Stimulated activated CD4-positive, alpha-beta T cell treated with anti-CD3 and anti-CD28 coated beads, Interleukin-1b, Interleukin-23, amount 100 ng/mL, for 48 hours (primary cell): ENCODE measurements around the gene DEPDC4.
"Not testable (repeated sequence)": the region's sequence is repeated elsewhere in the genome, so short reads cannot be mapped to it uniquely, and the experiment has no call there.

Experiments used
- DNase-seq: peaks from one replicate; pipeline ENCODE4 v3.0.0-alpha.2; 2020

The DEPDC4 gene

DNA sequence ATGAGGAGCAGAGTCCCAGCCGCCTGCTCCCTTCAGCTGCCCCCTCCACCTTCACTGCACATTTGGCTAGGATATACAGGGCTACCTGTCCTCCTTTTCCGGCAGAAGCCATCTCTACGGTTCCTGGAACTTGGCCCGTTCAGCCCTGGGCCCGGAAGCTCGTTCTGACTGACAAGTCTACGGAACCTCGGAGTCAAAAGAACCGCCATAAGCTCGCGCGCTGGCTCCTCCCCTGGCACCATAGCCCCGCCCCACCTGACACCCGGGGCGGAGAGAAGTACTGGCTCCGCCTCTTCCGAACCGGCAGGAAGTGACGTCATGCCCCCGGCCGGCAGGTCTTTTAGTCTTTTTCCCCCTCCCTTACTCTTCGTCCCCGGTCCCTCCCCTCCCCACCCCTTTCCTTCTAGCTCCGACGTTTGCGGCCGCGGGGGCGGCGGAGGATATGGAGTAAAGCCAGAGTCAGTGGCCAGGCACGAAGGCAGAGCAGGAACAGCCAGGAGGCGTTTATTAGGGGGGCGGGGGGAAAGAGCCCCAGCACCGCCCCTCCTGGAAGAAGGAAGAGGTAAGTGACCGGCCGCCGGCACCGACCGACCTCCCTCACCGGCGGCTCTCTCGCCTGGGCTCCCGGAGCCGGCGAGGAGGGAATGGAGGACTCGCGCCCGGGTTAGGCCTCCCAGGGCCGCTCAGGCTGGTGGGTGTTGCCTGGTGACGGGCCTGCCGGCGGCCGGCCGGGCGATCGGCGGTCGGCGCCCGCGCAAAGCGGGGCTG is at the start of gene DEPDC4, which contains the start of gene SCYL2:
Gene DEPDC4 (minus strand): TSS at position 245 of the 768 bp plus-strand sequence. CDS start 3 bp downstream, at position 242.
Gene SCYL2 (plus strand): TSS at position 343 of the 768 bp plus-strand sequence. CDS start 15,794 bp downstream, outside the sequence.
- peak; percentile 92 for DNase-seq

DNA sequence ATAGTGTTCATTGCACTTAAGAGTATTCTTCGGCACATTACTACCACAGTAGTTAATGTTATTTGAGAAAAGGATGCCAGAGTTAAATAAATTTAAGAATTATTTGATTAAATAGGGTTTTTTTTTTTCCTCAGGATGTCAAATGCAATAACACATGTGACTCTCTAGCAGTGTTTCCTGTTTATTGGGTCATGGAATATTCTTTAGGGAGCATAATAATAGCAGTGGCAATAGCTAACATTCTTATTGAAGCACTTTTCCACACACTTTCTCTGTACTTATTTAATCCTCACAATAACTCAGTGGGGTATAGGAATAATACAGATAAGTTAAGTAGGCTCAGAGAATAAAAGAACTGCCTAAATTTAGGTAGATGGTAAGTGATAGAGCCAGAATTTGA is 44.4 kb upstream of the DEPDC4 start:
- no peak for DNase-seq

DNA sequence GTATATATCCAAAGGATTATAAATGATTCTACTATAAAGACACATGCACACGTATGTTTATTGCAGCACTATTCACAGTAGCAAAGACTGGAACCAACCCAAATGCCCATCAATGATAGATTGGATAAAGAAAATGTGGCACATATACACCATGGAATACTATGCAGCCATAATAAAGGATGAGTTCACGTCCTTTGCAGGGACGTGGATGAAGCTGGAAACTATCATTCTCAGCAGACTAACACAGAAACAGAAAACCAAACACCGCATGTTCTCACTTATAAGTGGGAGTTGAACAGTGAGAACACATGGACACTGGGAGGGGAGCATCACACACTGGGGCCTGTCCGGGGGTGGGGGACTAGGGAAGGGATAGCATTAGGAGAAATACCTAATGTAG is 41.3 kb upstream of the DEPDC4 start:
- not testable (repeated sequence) for DNase-seq

DNA sequence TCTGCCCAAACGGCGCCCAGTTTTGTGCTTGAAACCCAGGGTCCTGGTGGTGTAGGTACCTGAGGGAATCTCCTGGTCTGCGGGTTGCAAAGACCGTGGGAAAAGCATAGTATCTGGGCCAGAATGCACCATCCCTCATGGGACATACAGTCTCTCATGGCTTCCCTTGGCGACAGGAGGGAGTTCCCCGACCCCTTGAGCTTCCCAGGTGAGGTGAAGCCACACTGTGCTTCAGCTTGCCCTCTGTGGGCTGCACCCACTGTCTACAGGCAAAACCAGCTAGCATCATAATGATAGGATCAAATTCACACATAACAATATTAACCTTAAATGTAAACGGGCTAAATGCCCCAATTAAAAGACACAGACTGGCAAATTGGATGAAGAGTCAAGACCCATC is 37.5 kb upstream of the DEPDC4 start:
- not testable (repeated sequence) for DNase-seq

DNA sequence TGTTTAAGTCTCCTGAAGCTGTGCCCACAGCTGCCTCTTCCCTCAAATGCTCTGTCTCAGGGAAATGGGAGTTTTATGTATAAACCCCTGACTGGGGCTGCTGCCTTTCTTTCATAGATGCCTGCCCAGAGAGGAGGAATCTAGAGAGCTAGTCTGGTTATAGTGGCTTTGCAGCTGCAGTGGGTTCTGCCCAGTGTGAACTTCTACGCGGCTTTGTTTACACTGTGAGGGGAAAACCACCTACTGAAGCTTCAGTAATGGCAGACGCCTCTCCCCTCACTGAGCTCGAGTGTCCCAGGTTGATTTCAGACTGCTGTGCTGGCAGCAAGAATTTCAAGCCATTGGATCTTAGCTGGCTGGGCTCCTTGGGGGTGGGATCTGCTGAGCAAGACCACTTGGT is 37.0 kb upstream of the DEPDC4 start:
- DNase-seq = no peak

DNA sequence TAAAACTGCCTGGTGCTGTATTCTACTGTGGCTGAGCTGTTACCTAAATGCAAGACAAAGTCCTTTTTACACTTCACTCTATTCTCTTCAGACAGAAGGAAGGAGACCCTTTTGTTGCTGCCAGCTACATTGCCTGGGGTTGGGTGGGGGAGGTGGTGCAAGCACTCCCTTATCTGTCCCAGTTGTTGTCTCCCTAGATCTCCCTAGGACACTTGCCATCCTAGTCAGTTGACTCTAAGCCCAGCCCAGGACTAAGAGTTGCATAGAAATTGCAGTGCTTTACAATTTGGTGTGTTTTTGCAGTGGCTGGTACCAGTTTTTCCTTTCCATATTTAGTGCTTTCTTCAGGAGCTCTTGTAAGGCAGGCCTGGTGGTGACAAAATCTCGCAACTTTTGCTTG is 35.2 kb upstream of the DEPDC4 start:
- no peak for DNase-seq

DNA sequence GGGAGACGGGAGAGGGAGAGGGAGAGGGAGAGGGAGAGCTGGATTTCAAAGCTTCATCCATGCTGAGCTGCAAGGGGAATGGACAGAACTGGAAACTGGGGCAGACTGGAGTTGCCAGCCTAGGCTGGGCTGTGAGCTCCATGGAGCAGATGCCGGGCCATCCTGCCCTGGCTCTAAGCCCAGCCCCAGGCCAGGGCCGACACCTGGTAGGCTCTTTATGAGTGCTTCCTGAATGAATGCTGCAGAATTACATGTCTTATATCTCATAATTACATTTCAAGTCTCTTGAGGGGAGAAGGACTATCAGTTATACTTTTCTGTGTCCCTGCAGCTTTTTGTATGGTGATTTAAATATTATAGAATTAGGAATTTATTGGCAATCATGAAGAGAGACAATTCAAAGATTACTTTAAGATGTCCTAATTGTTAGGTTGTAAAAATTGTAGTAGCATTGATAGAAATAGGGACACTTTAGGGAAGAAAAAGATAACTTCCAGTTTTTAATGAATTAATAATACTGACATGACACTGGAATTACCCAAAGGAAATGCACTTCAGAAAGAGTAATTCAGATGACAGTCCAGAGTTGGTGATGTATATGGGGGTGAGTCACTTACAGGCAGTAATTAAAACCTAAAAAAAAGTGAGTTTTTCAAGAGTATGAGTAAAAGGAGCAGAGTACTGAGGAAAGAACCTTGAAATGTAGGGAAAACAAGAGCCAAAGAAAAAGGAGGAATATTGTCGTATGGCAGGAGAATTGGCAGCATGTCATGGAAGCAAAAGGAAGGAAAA is 29.1 kb upstream of the DEPDC4 start:
- DNase-seq = no peak

DNA sequence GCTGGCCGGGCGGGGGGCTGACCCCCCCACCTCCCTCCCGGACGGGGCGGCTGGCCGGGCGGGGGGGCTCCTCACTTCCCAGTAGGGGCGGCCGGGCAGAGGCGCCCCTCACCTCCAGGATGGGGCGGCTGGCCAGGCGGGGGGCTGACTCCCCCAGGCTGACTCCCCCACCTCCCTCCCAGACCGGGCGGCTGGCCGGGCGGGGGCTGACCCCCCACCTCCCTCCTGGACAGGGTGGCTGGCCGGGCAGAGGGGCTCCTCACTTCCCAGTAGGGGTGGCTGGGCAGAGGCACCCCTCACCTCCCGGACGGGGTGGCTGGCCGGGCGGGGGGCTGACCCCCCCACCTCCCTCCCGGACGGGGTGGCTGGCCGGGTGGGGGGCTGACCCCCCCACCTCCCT is 27.5 kb upstream of the DEPDC4 start:
- DNase-seq = not testable (repeated sequence)

DNA sequence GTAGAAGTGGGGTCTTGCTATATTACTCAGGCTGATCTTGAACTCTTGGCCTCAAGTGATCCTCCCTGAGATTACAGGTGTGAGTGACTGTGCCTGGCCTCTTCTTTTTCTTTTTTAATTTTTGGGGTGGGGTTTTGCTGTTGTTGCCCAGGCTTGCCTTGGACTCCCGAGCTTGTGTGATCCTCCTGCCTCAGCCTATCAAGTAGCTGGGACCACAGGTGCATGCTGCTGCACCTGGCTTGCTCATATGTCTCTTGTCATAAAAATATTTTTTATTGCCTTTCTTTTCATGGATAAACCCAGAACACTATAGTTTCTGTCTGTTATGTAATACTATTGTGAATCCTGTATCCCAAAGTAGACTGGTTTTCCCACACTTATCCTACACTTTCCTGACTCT is 26.1 kb upstream of the DEPDC4 start:
- DNase-seq = no peak

DNA sequence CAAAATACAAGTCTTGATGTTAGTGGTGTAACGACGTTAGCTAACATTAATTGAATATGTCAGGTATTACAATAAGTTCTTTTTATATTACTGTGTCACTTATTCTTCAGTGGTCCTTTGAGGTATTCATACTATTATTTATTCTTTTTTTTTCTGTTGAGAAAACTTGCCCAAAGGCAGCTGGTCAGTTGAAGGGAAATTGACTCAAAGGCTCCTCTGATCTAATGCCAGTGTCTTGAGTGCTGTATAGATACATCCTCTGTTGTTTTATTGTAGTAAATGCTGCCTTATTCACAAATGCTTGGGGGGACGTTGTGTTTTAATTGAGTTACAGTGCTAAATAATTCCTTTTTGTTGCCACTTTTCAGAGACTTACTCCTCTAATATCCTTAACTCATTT is 23.1 kb upstream of the DEPDC4 start:
- no peak for DNase-seq

DNA sequence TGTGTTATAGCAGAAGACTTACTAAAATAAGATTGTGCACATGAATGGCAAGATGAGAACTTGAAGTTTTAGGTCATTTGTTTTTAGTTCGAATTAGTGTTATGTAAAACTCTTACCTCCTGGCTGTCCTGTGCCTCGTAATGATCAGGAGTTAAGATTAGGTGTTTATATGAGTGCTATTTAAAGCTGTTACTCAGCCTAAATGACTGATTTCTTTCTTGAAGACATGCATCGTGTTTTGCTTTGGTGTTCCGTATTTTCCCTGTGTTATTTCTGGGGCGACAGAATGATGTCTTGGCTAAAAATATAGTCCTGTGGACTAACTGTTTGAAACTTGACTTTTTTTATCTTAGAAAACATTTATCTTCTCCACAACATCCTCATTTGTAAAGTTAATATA is 22.2 kb upstream of the DEPDC4 start:
- DNase-seq = no peak

DNA sequence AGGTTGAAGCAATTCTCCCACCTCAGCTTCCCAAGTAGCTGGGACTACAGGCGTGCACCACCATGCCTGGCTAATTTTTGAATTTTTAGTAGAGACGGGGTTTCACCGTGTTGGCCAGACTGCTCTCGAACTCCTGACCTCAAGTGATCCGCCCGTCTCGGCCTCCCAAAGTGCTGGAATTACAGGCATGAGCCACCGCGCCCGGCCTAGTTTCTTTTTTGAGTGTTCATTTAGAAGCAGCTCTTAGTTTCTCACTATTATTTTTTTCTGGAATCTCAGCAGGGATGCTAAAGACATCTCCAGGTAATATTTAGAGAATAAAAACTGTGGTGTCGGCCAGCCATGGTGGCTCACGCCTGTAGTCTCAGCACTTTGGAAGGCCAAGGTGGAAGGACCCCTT is 17.7 kb upstream of the DEPDC4 start:
- not testable (repeated sequence) for DNase-seq

DNA sequence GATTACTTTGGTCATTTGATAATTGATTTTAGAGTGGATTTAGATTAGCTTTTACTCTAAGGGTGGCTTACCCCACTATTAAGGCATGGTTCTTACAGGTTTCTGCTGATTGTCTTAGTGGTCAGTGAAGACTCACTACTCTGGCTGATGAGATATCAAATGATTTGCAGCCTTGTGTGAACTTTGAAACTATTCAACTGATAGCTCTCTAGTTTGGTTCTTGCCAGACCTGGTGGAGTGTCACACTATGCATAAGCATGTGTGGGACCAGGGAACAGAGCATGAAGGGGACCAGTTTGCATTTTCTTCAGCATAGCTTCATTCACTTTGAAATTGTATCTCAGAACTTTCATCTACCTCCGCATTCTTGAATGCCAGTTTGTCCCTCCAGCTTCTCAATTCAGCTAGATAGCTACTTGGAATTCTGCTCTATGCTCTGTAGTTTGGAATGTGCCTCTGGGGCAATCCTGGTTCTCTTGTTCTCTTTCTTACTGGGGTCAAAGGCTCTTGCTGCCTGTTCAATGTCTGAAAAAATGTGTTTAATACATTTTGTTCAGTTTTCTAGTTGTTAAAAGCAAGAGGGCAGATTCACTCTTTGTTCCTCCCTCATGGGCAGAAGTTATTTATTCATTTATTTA is 12.8 kb upstream of the DEPDC4 start:
- no peak for DNase-seq

DNA sequence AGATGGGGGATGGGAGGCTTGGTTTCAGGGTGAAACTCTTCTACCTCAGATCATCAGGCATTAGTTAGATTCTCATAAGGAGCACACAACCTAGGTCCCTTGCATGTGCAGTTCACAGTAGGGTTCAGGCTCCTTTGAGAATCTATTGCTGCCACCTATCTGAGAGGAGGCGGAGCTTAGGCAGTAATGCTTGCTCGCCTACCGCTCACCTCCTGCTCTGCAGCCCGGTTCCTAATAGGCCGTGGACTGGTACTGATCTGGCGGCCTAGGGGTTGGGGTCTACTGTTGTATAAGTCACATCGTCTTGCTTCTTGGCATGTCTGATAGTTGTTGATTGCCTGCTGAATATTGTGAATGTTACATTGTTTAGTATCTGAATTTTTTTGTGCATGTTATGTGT is 12.3 kb upstream of the DEPDC4 start:
- no peak for DNase-seq

DNA sequence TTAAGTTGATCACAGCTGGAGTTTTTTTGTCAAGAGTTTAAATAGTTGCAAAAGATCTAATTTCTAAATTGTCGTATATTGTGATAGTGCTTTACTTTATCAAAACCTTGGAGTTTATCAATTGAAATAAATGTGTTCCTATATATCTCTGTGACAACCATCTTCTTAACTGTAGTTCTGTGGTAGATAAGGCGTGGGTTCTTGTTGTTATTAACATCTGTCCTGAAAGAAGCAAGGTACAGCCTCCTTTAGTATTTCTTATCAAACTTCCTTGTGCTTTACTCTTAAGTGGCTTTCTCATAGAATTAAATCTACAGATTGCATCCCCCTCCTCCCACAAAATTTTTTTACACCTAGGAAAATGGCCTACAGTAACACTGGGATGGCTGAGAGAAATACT is 7.4 kb upstream of the DEPDC4 start:
- DNase-seq = no peak

DNA sequence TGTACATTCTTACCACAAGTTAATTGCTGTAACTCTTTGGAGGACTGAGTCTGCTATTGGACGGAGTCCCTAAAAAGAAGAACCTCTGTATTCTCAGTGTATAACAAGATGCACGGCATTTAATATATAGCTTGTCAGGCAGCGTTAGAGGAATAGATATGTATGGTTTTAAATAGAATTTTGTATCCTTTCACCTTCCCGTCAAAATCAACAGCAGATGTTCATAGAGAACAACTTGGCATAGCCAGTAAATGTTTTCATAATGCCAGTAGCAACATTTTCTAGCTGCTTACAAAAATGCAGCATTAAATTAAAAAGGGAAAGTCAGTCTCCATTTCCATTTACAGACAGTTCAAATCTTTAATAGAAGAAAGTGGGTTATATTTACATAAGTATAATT is 6.9 kb upstream of the DEPDC4 start:
- no peak for DNase-seq

DNA sequence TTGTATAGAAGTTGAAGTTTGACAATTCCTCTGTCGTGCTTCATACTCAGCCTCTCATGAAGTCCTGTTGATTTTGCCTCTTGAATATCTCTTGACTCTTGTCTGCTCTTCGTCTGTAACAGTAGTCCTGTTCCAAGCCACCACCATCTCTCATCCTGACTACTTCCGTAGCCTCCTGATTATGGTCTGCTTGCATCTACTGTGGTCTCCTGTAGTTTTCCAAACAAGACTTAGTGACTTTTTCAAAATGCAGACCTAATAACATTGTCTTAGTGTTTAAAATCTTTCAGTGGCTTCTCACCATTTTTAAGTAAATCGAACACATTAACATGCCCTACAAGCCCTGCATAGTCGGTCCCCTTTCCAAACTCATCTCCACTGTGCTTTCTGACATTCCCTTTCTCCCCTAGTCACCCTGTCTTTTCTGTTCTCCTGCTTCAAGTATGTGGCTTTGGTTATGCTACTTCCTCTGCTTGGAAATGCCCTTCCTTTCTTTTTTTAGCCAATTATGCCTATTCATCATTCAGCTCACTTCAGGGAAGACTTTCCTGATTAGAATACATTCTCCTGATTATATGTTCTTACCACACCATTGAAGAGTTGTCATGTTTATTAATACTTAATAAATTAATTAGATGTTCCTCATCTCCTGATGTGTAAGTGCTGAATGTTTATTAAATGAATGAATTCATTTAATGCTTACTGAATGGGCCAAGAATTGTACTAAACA is 2.1 kb upstream of the DEPDC4 start:
- DNase-seq = no peak

DNA sequence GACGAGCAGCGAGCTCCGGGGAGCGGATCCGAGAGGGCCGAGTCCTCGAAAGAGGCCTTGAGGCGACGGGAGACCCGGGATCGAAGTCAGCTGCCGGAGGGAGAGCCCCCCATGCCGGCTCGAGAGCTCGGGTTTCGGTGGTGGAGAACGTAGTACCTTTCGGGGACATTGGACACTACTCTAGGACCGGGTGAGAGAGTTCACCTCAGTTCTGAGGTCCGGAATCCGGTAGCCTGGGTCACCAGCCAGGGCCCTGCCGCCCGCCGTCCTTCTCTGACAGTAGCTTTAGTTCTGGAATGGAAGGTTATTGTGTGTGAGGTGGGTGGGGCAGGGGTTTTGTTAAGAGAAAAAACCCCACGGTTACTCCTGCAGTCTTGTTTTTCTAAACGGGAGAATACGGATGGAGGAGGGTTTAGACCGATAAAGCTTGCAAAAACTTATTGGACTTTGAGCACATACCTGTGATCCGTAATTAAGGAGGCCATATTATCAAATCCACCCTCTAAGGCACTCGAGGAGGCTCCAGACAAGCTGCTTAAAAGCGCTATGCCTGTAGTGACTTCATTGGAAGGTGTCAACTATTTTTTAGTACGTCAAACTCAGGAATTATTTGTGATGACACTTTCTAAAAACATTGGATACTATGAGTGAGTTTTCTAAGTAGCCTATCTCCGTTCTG is 863 bp upstream of the DEPDC4 start:
- DNase-seq = no peak

DNA sequence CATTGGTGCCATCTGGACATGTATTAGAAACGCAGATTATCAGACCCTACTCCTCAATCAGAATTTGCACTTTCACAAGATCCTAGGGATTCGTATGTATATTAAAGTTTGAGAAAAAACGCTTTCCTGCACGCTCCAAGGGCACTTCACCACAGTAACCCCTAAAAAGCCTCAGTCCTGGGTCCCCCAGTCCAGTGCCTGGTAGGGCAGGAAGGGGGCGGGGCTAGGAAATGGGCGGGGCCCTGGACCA is 369 bp downstream of the DEPDC4 start:
- DNase-seq = no peak

DNA sequence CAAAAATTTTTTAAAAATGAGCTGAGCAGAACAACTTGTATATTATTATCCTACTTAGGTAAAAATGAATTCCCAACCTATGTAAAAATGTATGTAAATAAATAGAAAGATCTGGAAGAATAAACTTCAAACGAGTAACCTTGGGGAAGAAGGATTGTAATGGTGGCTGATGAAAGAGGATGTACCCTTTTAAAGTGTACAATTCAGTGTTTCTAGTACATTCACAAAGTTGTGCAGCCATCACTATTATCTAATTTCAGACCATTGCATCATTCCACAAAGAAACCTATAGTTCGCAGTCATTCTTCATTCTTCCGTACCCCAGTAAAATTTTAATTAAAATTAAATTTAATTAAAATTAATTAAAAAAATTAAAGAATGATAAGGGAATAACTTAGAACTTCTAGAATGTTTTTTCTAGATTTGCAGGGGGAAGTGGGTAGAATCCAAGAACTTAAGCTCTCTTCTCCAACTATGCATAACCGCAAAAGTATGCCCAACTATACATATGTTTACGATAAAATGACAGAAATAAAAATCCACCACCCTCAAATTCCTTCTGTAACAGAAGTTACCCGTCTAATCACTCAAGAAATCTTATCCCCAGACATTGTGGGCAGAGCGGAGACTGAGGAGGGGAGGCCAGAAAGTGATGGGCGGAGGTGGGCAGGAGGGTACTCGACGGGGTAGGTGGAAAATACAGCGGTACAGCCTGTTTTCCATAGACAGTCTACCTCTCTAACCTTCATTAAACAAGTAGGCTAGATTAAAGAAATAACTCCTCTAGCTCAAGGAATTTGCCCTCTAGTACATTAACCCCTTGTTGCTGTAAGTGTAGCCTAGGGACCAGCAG is 921 bp downstream of the DEPDC4 start:
- DNase-seq = no peak

DNA sequence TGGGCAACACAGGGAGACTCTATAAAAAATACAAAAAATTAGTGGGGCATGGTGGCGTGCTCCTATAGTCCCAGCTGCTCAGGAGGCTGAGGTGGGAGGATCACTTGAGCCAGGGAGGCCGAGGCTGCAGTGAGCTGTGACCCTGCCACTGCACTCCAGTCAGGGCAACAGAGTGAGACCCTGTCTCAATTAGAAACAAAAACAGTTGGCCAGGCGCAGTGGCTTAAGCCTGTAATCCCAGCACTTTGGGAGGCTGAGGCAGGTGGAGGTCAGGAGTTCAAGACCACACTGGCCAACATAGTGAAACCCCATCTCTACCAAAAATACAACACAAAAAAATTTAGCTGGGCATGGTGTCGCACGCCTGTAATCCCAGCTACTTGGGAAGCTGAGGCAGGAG is 1.8 kb downstream of the DEPDC4 start:
- not testable (repeated sequence) for DNase-seq

DNA sequence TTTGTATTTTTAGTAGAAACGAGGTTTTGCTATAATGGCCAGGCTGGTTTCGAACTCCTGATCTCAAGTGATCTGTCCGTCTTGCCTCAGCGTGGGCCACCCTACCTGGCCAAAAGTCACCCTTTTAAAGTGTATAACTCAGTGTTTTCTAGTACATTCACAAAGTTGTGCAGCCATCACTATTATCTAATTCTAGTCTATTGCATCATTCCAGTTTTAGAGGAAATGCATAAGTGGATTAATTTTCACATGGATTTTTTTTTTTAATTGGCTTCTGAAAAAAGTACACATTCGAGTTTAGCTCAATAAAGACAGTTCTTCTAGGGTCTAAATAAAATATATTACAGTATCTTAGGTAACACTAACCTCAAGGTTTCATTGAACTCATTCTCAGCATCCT is 3.7 kb downstream of the DEPDC4 start:
- no peak for DNase-seq
